Peyer's patch (tissue), 4 donors: ENCODE data around the gene VPS35L. TPM values are rescaled to one million over a fixed set of nuclear protein-coding genes. Genes with fewer than 3 reads are reported as not detected.

Source experiments
- DNase-seq, 3 donors: peaks; one replicate each; pipeline ENCODE4 v3.0.0-alpha.2; 2017 to 2019
- H3K27ac ChIP-seq, 4 donors: fragments of 200-600 bp; sonication (generic); one replicate each; pipeline ENCODE4 v1.5.1; 2016 to 2019
- H3K27me3 ChIP-seq, 2 donors: fragments of 200-600 bp; sonication (generic); one replicate each; pipeline ENCODE4 v1.5.1; 2019
- H3K36me3 ChIP-seq, 3 donors: fragments of 200-600 bp; sonication (generic); one replicate each; pipeline ENCODE4 v1.5.1; 2016 to 2019
- H3K4me1 ChIP-seq, 4 donors: fragments of 200-600 bp; sonication (generic); one replicate each; pipeline ENCODE4 v1.5.1; 2016 to 2019
- H3K4me3 ChIP-seq, 4 donors: fragments of 200-600 bp; sonication (generic); 1 replicate in 3 of 4; 2 replicates in 1 of 4; pipeline ENCODE4 v1.5.1; 2016 to 2019; ENCODE audit warnings: mild to moderate bottlenecking in 1 of 4
- H3K9me3 ChIP-seq, 4 donors: fragments of 200-600 bp; sonication (generic); one replicate each; pipeline ENCODE4 v1.5.1; 2016 to 2019; ENCODE audit warnings: mild to moderate bottlenecking in 1 of 4
- POLR2A ChIP-seq, 2 donors: fragments of 450-650 bp; IDR thresholded peaks; one replicate each; pipeline ENCODE4 v1.5.1; 2017; ENCODE audit warnings: antibody characterized with exemption in 2 of 2, mild to moderate bottlenecking in 2 of 2, moderate library complexity in 2 of 2
- total RNA-seq, 4 donors: library from RNA; depleted of rRNA; stranded (reverse); fragments of >200 nt; gene quantifications; one replicate each; pipeline ENCODE4 v1.1.0, GENCODE V29; 2016
- TF ChIP-seq, protein P1 (sequence below), 6 experiments: fragments of 450-650 bp in 4 of 6; fragments of 200-600 bp in 2 of 6; sonication (generic) in 1 of 6; IDR thresholded peaks; one replicate each; pipeline ENCODE4 v1.5.1; 2017 to 2019; ENCODE audit warnings: antibody characterized with exemption in 6 of 6, mild to moderate bottlenecking in 3 of 6, moderate library complexity in 1 of 6

The VPS35L gene
- total RNA-seq, 4 donors from 2014 or later = 35.2 to 71.8 (median 45.2) TPM

DNA sequence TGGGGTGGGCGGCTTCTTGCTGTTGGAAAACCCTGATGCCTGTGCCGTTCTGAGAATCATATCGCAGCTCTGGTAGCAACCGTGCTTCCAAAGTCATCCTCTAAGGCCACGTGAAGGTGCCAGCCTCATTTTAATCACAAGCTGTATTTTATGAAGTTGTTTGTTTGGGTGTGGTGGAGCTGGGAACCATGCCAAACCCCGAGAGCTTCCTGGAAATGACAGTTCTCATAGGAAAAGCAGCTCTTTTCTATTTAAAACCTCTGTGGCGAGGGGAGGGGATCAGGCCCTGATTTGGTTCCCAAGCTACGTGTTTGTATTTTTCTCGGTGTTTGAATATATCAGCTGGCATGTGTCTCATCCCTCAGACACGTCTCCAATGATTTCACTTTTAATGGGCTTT is 140.8 kb downstream of the VPS35L start:
- no peak overlapping the region for H3K4me3 ChIP-seq
- H3K27ac ChIP-seq = peak overlapping the region; percentile 49 to 72 (median 68)
- no peak for TF ChIP-seq POLR2A (IDR thresholded peaks at IDR 0.05)
- TF ChIP-seq, protein P1, sequence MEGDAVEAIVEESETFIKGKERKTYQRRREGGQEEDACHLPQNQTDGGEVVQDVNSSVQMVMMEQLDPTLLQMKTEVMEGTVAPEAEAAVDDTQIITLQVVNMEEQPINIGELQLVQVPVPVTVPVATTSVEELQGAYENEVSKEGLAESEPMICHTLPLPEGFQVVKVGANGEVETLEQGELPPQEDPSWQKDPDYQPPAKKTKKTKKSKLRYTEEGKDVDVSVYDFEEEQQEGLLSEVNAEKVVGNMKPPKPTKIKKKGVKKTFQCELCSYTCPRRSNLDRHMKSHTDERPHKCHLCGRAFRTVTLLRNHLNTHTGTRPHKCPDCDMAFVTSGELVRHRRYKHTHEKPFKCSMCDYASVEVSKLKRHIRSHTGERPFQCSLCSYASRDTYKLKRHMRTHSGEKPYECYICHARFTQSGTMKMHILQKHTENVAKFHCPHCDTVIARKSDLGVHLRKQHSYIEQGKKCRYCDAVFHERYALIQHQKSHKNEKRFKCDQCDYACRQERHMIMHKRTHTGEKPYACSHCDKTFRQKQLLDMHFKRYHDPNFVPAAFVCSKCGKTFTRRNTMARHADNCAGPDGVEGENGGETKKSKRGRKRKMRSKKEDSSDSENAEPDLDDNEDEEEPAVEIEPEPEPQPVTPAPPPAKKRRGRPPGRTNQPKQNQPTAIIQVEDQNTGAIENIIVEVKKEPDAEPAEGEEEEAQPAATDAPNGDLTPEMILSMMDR (IDR thresholded peaks at IDR 0.05) = no peak
- no peaks in the 10 kb centered on the region for H3K27me3 ChIP-seq
- peaks cover 0 to 21% (median 0%) of the 10 kb centered on the region in 3 donors for H3K36me3 ChIP-seq
- no peaks in the 10 kb centered on the region for H3K9me3 ChIP-seq
- DNase-seq = peak; percentile 46 to 89 (median 70)
- H3K4me1 ChIP-seq = peaks cover 0 to 40% (median 13%) of the 10 kb centered on the region in 4 donors

- Histone ChIP-seq H3K9me3 (no peaks in the 10 kb centered on the region), H3K27me3 (no peaks in the 10 kb centered on the region), H3K27ac (peak overlapping the region; percentile 49 to 72 (median 68)), H3K4me1 (peaks cover 0 to 40% (median 13%) of the 10 kb centered on the region in 4 donors), H3K4me3 (no peak overlapping the region), H3K36me3 (peaks cover 0 to 21% (median 0%) of the 10 kb centered on the region in 3 donors)
- no peak for DNase-seq
- TF ChIP-seq POLR2A (IDR thresholded peaks at IDR 0.05) = no peak
- TF ChIP-seq, protein P1 (IDR thresholded peaks at IDR 0.05) = no peak
Measured at GRCh38 chr16:19696961-19697360, 141.5 kb downstream of the VPS35L start.

DNA sequence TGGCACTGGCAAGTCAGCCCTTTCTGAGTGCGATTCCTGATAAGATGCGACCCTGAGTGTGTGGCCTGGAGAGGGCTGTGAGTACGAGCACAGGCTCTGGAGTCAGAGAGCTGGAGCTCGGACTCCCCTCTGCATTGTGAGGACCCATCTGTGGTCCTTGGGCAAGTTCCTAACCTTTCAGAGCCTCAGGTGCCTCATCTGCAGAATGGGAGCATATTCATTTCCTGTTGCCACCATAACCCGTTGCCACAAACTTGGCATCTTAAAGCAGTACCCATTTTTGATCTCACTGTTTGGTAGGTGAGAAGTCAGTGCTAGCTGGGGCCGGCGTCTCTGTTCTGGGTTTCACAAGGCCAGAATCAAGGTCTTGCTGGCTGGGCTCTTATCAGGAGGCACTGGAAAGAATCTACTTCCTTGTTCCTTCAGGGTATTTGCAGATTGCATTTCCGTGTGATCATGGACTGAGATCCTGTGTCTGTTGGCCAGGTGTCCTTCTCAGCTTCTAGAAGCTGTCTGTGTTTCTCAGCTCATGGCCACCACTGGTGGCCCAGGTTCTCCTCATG is 142.3 kb downstream of the VPS35L start:
- TF ChIP-seq, protein P1 (IDR thresholded peaks at IDR 0.05) = no peak
- no peak for TF ChIP-seq POLR2A (IDR thresholded peaks at IDR 0.05)
- Histone ChIP-seq H3K27me3 (no peaks in the 10 kb centered on the region), H3K9me3 (no peaks in the 10 kb centered on the region), H3K36me3 (peaks cover 0 to 23% (median 0%) of the 10 kb centered on the region in 3 donors), H3K27ac (peak overlapping the region in 3 of 4 donors; percentile 36 to 72 (median 65)), H3K4me3 (no peak overlapping the region), H3K4me1 (peaks cover 0 to 40% (median 13%) of the 10 kb centered on the region in 4 donors)
- DNase-seq = no peak

DNA sequence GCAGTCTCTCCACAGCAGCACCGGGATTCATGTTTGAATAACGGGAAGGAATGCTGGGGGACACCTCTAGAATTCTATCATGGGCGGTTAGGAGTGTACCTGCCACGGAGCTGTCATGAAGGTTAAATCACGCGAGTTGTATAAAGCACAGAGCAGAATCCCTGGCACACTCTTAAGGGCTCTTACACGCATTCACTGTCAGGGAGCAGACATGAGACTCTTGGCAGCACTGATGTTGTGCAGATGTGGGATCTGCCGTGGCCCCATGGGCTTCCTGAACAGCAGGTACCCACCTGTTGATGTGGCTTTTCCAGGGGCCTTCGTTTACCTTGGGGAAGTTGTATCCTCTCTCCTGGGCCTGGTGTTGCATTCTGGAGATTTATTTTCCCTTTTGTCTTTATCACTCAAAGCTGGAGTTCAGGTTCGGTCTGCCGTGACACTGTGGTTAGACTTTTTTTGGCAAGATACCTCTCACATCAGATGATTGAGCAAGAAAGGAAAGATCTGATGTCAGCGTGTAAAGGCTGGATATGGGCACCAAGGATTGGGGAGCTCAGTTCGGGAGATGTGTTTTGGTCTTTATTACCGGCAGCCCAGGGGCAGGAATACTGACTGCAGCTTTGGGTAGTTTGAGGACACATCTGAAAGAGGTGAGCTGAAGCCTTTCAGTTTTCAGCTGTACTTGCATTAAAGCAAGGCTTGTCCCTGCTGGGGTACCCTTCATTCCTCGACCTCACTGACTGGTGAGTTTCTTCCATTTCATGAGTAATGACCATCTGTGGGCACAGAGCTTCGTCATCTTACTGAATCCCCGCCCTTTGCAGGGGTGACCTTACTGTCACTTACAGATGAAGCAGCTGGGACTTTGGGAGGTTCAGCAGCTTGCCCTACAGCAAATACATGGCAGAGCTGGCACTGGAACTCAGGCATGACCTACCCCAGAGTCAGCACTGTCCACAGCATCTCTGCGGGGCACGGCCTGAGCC is 143.3 kb downstream of the VPS35L start:
- Histone ChIP-seq H3K4me3 (no peak overlapping the region), H3K27me3 (no peaks in the 10 kb centered on the region), H3K9me3 (no peaks in the 10 kb centered on the region), H3K36me3 (peaks cover 0 to 28% (median 0%) of the 10 kb centered on the region in 3 donors), H3K27ac (peak overlapping the region in 2 of 4 donors; percentile 2 to 36), H3K4me1 (peaks cover 0 to 40% (median 13%) of the 10 kb centered on the region in 4 donors)
- no peak for DNase-seq
- TF ChIP-seq, protein P1 (IDR thresholded peaks at IDR 0.05) = no peak
- TF ChIP-seq POLR2A (IDR thresholded peaks at IDR 0.05) = no peak

- peak overlapping the region in 2 of 4 donors; percentile 2 to 31 for H3K27ac ChIP-seq
- H3K4me1 ChIP-seq = peaks cover 0 to 40% (median 13%) of the 10 kb centered on the region in 4 donors
- no peaks in the 10 kb centered on the region for H3K9me3 ChIP-seq
- no peaks in the 10 kb centered on the region for H3K27me3 ChIP-seq
- DNase-seq = no peak
- TF ChIP-seq POLR2A (IDR thresholded peaks at IDR 0.05) = no peak
- TF ChIP-seq, protein P1 (IDR thresholded peaks at IDR 0.05) = no peak
- H3K4me3 ChIP-seq = no peak overlapping the region
- H3K36me3 ChIP-seq = peaks cover 0 to 33% (median 0%) of the 10 kb centered on the region in 3 donors
Measured at GRCh38 chr16:19699472-19699871, 144.0 kb downstream of the VPS35L start.
